GM10248 (cell line): ENCODE data around the gene NLGN4Y.

Experiments
- CTCF ChIA-PET: fragments of 300-600 bp; sonication (Branson Sonifier 250); formaldehyde crosslinking; extraction: SDS; loops from one replicate; lab custom pipeline; 2021; ENCODE audit warnings: antibody characterized with exemption; lab: Yijun Ruan, JAX
- POLR2A ChIA-PET: fragments of 350-650 bp; sonication (Branson Sonifier 250); formaldehyde crosslinking; extraction: SDS; loops from one replicate; lab custom pipeline; 2020; ENCODE audit warnings: antibody characterized with exemption; lab: Yijun Ruan, JAX
- DNase-seq: peaks from one replicate; pipeline ENCODE4 v3.0.0; 2012; ENCODE audit errors: extremely low spot score
- TF ChIP-seq, protein P1 (sequence below): IDR thresholded peaks from 2 replicates; pipeline ENCODE4 v1.5.1; 2012; ENCODE audit warnings: mild to moderate bottlenecking, low read depth; ENCODE audit errors: extremely low read depth, missing control alignments, control extremely low read depth

Gene NLGN4Y

DNA sequence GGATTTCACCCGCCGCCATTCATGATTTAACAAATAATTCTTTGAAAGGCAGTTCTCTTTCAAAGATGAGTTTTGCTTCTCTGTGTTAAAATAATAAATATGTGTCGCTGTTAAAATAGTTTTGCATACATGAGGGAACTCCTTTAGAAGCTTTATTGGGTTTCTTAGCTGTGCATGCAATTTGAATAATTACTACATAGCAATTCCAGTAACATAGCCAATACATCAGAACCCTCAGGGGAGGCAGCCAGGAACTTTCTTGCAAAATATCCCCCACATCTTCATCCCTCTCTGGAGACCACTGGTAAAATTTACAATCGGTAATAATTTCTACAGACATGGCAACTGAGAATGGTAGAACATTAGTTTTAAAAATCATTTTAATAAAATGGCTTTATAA lies 268.8 kb downstream of the NLGN4Y start:
- POLR2A ChIA-PET = no interaction called here

DNA sequence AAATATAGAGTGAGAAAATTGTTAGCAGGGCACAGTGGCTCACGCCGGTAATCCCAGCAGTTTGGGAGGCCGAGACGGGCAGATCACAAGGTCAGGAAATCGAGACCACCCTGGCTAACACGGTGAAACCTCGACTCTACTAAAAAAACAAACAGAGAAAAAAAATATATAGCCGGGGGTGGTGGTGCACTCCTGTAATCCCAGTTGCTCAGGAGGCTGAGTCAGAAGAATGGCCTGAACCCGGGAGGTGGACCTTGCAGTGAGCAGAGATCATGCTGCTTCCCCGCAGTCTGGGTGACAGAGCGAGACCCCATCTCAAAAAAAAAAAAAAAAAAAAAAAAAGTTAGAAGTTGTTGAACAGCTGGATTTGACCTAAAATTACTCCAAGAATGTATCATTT lies 269.3 kb downstream of the NLGN4Y start:
- no peak for DNase-seq
- TF ChIP-seq, protein P1, sequence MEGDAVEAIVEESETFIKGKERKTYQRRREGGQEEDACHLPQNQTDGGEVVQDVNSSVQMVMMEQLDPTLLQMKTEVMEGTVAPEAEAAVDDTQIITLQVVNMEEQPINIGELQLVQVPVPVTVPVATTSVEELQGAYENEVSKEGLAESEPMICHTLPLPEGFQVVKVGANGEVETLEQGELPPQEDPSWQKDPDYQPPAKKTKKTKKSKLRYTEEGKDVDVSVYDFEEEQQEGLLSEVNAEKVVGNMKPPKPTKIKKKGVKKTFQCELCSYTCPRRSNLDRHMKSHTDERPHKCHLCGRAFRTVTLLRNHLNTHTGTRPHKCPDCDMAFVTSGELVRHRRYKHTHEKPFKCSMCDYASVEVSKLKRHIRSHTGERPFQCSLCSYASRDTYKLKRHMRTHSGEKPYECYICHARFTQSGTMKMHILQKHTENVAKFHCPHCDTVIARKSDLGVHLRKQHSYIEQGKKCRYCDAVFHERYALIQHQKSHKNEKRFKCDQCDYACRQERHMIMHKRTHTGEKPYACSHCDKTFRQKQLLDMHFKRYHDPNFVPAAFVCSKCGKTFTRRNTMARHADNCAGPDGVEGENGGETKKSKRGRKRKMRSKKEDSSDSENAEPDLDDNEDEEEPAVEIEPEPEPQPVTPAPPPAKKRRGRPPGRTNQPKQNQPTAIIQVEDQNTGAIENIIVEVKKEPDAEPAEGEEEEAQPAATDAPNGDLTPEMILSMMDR = no peak
- ChIA-PET POLR2A (no interaction called here), CTCF (no interaction called here)

More for the DNA sequence above, 268.8 kb downstream of the NLGN4Y start:
- TF ChIP-seq, protein P1 = no peak
- CTCF ChIA-PET = no interaction called here
- no peak for DNase-seq

DNA sequence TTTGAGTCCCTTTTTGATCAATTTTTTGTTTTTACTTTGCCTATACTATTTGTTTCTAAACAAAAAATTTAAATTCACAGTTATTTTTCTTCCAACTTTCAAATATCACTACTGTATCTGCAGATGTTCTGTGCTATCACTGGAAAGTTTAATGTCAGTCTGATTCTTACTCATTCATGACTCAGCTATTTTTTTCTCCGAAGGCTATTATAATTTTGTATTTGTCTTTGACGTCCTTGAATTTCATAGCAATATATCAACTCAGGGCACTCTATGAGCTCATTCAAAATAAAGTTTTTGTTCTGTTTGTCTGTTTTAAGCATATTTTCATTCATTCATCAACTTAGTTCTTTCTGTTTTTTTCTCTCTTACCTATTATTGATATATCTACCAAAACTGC lies 273.7 kb downstream of the NLGN4Y start:
- ChIA-PET POLR2A (no interaction called here), CTCF (no interaction called here)
- TF ChIP-seq, protein P1 = no peak

DNA sequence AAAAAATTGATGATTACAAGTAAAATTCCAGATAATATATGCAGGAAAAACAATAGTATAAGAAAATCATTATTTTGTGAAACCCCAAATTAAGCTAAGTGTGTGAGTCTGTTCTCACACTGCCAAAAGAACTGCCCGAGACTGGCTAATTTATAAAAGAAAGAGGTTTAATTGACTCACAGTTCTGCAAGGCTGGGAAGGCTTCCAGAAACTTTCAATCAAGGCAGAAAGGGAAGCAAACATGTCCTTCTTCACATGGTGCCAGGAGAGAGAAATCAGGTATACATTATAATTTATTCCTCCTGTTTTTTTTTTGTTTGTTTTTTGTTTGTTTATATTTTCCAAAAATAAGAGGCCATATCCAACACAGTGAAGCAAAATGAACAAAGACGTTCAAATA lies 276.8 kb downstream of the NLGN4Y start:
- POLR2A ChIA-PET = no interaction called here

More for the DNA sequence above, 273.7 kb downstream of the NLGN4Y start:
- DNase-seq = no peak

DNA sequence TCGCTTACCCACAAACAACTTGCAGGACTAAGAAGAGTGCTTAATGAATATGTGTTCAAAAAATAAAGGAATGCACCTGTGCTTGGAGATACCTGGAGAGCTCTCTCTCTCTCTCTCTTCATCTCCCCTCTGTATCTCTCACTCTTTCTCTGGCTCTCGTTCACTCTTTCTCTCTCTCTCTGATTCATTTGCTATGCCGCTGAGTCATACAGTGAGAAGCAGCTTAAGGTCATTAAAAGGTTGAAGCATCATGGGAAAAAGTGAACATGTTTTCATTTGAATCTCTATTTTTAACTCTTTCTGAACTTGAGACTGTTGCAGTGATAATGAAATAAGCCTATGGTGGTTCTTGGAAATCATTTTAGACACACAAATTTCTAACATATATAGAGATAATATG lies 277.8 kb downstream of the NLGN4Y start:
- TF ChIP-seq, protein P1 = no peak
- ChIA-PET POLR2A (no interaction called here), CTCF (no interaction called here)
- no peak for DNase-seq

More for the DNA sequence above, 276.8 kb downstream of the NLGN4Y start:
- DNase-seq = no peak
- CTCF ChIA-PET = no interaction called here
- TF ChIP-seq, protein P1 = no peak

DNA sequence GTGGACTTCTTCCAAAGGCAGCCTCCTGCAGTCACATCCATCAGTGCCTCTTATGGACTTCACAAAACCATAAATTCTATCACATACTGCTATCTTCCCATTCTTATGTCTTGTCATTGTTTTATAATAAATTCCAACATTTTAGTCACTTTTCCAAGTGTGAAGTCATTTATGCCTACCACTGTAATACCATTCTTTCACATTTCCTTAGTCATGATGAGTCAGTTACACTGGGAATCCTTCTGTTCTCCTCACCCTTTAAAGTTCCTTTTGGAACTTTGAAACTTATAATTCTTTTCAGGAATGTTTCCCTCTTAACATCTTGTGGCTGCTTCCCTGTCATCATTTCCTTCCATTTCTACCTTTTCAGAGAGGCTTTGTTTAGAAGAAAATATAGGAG lies 279.7 kb downstream of the NLGN4Y start:
- ChIA-PET CTCF (no interaction called here), POLR2A (no interaction called here)
- TF ChIP-seq, protein P1 = no peak
- no peak for DNase-seq

DNA sequence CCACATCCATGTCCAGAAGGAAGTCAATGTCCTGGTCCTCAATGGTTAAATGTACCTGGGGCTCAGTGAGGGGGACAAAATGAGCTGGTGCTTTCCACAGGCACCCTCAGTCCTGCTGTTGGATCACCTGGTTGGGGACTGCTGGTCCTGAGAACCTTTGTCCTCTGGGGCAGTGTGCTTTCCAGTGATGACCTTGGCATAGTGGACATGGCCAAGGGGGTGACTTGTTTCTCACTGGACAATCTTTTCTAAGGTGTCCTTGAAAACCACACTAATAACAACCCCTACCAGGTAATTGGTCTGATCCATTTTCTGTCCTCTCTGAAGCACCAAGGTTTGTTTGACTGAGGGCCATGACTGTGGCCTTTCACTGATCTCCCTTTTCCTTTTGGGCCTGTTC lies 294.1 kb downstream of the NLGN4Y start:
- CTCF ChIA-PET = no interaction called here
- no peak for DNase-seq
- POLR2A ChIA-PET = no interaction called here
- TF ChIP-seq, protein P1 = no peak
